SK-N-SH treated with all-trans-retinoic acid at 6 μM for 48 hours (cell line): ENCODE results near the gene PRMT7.

Experiments used
- ATAC-seq: fragments of 200-7000 bp; cut with Tn5 transposase; 3 replicates; pipeline ENCODE4 v1.9.1; 2020; ENCODE audit warnings: mild to moderate bottlenecking, moderate library complexity
- ARNTL ChIP-seq: fragments of 450-650 bp; formaldehyde crosslinking; IDR thresholded peaks from 2 replicates; pipeline ENCODE4 v1.5.0; 2020; ENCODE audit warnings: low read depth, mild to moderate bottlenecking, moderate library complexity, borderline replicate concordance
- BACH2 ChIP-seq: fragments of 250-450 bp; sonication (Bioruptor Pico); IDR thresholded peaks from 2 replicates; pipeline ENCODE4 v1.9.0; 2021; ENCODE audit warnings: mild to moderate bottlenecking, borderline replicate concordance
- CREB5 ChIP-seq: fragments of 250-450 bp; sonication (Bioruptor Pico); IDR thresholded peaks from 2 replicates; pipeline ENCODE4 v1.5.1; 2020; ENCODE audit warnings: low read depth, mild to moderate bottlenecking, moderate library complexity
- CSDC2 ChIP-seq: fragments of 250-450 bp; sonication (Bioruptor Pico); IDR thresholded peaks from 2 replicates; pipeline ENCODE4 v1.5.0; 2020; ENCODE audit warnings: mild to moderate bottlenecking, moderate library complexity
- CSRNP3 ChIP-seq: fragments of 250-450 bp; sonication (Bioruptor Pico); IDR thresholded peaks from 2 replicates; pipeline ENCODE4 v1.5.1; 2021; ENCODE audit warnings: mild to moderate bottlenecking, moderate library complexity
- ESRRG ChIP-seq: fragments of 250-450 bp; sonication (Bioruptor Pico); IDR thresholded peaks from 2 replicates; pipeline ENCODE4 v1.6.1; 2021; ENCODE audit warnings: mild to moderate bottlenecking
- GLIS3 ChIP-seq: fragments of 250-450 bp; sonication (Bioruptor Pico); IDR thresholded peaks from 2 replicates; pipeline ENCODE4 v1.5.0; 2020; ENCODE audit warnings: mild to moderate bottlenecking, moderate library complexity
- ISL1 ChIP-seq: fragments of 250-450 bp; sonication (Bioruptor Pico); IDR thresholded peaks from 2 replicates; pipeline ENCODE4 v2.1.2; 2022; ENCODE audit warnings: mild to moderate bottlenecking, moderate library complexity
- PATZ1 ChIP-seq: fragments of 250-450 bp; sonication (Bioruptor Pico); IDR thresholded peaks from 2 replicates; pipeline ENCODE4 v1.8.0; 2020; ENCODE audit warnings: mild to moderate bottlenecking, moderate library complexity, borderline replicate concordance
- POU6F1 ChIP-seq: fragments of 250-450 bp; sonication (Bioruptor Pico); IDR thresholded peaks from 2 replicates; pipeline ENCODE4 v1.8.0; 2021; ENCODE audit warnings: low read depth, mild to moderate bottlenecking, moderate library complexity, borderline replicate concordance
- SNAI2 ChIP-seq: fragments of 250-450 bp; sonication (Bioruptor Pico); IDR thresholded peaks from 2 replicates; pipeline ENCODE4 v1.5.0; 2020; ENCODE audit warnings: mild to moderate bottlenecking, moderate library complexity
- TCF4 ChIP-seq: fragments of 250-450 bp; sonication (Bioruptor Pico); IDR thresholded peaks from 2 replicates; pipeline ENCODE4 v1.8.0; 2021; ENCODE audit warnings: mild to moderate bottlenecking, moderate library complexity, borderline replicate concordance
- TOX ChIP-seq: fragments of 250-450 bp; sonication (Bioruptor Pico); IDR thresholded peaks from 2 replicates; pipeline ENCODE4 v1.8.0; 2021; ENCODE audit warnings: mild to moderate bottlenecking, moderate library complexity, borderline replicate concordance
- TSHZ2 ChIP-seq: fragments of 250-450 bp; sonication (Bioruptor Pico); IDR thresholded peaks from 2 replicates; pipeline ENCODE4 v1.5.0; 2020; ENCODE audit warnings: mild to moderate bottlenecking, moderate library complexity
- ZC3H10 ChIP-seq: fragments of 250-450 bp; sonication (Bioruptor Pico); IDR thresholded peaks from 2 replicates; pipeline ENCODE4 v1.5.1; 2021; ENCODE audit warnings: mild to moderate bottlenecking, moderate library complexity
- ZFP3 ChIP-seq: fragments of 250-450 bp; sonication (Bioruptor Pico); IDR thresholded peaks from 2 replicates; pipeline ENCODE4 v1.5.0; 2020; ENCODE audit warnings: mild to moderate bottlenecking, moderate library complexity
- ZFP30 ChIP-seq: fragments of 450-650 bp; formaldehyde crosslinking; IDR thresholded peaks from 2 replicates; pipeline ENCODE4 v1.5.0; 2022; ENCODE audit warnings: mild to moderate bottlenecking, moderate library complexity
- ZNF565 ChIP-seq: fragments of 450-650 bp; formaldehyde crosslinking; conservative IDR thresholded peaks from 2 replicates; pipeline ENCODE4 v1.5.0; 2020; ENCODE audit warnings: low read depth, mild to moderate bottlenecking, moderate library complexity
- ZNF70 ChIP-seq: fragments of 450-650 bp; formaldehyde crosslinking; IDR thresholded peaks from 2 replicates; pipeline ENCODE4 v1.5.0; 2020; ENCODE audit warnings: mild to moderate bottlenecking, moderate library complexity
- ZNF8 ChIP-seq: fragments of 450-650 bp; formaldehyde crosslinking; IDR thresholded peaks from 2 replicates; pipeline ENCODE4 v1.5.0; 2020; ENCODE audit warnings: mild to moderate bottlenecking, moderate library complexity

PRMT7 gene

GRCh38 chr16:68345351-68345810 lies 34.6 kb downstream of the PRMT7 start:
- no peak for TF ChIP-seq SNAI2
- no peak for TF ChIP-seq ZFP3
- TF ChIP-seq TCF4 (CRISPR knock-in tag): no peak
- no peak for TF ChIP-seq PATZ1
- no peak for TF ChIP-seq ISL1 (CRISPR knock-in tag)
- no peak for TF ChIP-seq ZC3H10 (CRISPR knock-in tag)
- TF ChIP-seq BACH2 (CRISPR knock-in tag): no peak
- no peak for TF ChIP-seq ZNF565 (CRISPR knock-in tag)
- TF ChIP-seq CSDC2 (CRISPR knock-in tag): no peak
- no peak for TF ChIP-seq ZNF70 (CRISPR knock-in tag)
- no peak for ATAC-seq

- no peak for ATAC-seq
- TF ChIP-seq TSHZ2 (CRISPR knock-in tag) (no peak), ZC3H10 (CRISPR knock-in tag) (no peak), ZFP3 (no peak), PATZ1 (no peak), ZNF565 (CRISPR knock-in tag) (no peak), CSRNP3 (no peak), ZNF8 (CRISPR knock-in tag) (no peak), TOX (no peak), CREB5 (CRISPR knock-in tag) (no peak), CSDC2 (CRISPR knock-in tag) (no peak), ESRRG (CRISPR knock-in tag) (no peak), POU6F1 (CRISPR knock-in tag) (no peak), ARNTL (CRISPR knock-in tag) (no peak), GLIS3 (no peak), SNAI2 (no peak), ZFP30 (CRISPR knock-in tag) (no peak), BACH2 (CRISPR knock-in tag) (no peak)
Observed at GRCh38 chr16:68345958-68346635, 35.3 kb downstream of the PRMT7 start.
